RKO (cell line): Measurements from ENCODE around the gene BMPR1A.

Experiments
- DNase-seq: peaks from one replicate; pipeline ENCODE4 v3.0.0-alpha.2; 2016; ENCODE audit warnings: low spot score

Gene BMPR1A

DNA sequence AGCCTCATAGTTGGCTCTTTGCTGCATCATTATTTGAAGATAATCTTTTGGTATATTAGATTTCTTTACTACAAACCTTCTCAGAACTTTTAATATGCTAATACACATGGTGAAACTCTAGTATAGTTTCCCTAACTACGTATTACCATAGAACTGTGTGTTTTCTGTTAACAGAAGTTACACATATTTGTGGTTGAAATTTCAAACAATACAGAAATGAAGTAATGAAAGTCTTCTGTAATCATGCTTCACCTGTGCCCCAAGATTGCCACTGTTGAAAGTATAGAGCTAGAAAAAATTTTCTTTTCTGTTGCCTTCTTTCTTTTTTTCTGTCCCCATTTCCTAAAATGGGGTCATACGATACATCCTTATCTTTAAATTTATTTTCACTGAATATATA lies 9.1 kb downstream of the BMPR1A start:
- DNase-seq = no peak

DNA sequence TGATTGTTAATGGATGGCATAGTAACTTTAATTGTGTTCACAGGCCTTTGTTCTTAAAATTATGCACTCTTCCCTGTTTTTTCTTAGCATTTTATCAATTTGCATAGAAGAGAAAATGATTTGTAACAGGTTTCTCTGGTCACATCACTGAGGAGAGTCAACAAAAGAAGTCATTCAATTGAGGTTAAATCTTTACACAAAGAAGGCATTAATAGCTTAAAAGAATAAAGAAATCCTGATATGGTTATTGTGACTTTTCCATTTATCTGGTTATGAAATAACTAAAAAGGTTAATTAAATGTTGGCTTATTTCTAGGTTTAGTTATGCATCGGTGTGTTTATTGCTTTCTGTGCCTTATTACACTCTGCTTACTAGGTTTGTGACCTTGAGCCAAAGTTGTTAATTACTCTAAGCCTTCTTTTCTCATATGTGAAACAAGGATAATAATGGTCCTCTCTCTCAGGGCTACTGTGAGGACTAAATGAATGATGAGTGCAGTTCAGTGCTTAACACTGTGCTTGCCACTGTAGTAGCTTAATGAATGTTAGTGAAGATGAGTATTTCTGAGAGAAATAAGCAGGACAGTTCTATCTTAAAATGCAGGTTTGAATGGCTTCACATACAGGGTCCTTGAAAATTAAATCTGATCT lies 12.1 kb downstream of the BMPR1A start:
- DNase-seq = no peak

DNA sequence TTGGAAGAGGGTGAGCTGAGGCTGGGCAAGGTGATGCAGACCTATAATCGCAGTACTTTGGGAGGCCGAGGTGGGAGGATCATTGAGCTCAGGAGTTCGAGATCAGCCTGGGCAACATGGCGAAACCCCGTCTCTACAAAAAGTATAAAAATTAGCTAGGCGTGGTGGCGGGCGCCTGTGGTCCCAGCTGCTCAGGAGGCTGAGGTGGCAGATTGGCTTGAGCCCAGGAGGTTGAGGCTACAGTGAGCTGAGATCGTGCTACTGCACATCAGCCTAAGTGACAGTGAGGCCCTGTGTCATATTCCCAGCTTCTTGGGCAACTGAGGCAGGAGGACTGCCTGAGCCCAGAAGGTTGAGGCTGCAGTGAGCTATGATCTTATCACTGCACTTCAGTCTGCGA lies 13.6 kb downstream of the BMPR1A start:
- DNase-seq = no peak

DNA sequence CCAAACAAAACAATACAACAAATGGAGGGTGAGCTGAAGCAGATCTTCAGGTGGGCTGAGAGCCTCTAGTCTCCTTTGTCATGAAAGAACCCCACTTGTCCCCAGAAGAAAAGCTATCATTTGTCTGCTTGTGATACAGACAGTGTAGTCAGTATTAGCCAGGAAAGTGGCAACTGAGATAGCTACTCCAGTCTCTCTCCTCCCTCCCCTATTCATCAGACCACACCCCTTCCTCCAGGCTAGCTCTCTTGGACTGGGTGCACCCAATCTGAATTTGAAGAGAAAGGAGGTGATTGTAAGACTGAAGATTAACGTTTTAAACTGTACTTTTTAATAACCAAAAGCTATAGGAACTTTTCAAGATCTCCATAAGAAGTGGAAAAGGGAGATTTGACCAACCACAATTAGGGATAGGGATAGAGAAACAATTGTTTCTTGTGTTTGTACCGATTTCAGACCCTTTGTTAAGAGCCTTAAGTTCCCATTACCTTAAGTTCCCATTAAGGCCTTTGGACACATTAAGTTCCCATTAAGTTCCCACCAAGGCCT lies 14.1 kb downstream of the BMPR1A start:
- no peak for DNase-seq

- DNase-seq = no peak
These were observed 17.1 kb downstream of the BMPR1A start for GRCh38 chr10:86773498-86773897.

- no peak for DNase-seq
These were observed 18.8 kb downstream of the BMPR1A start for GRCh38 chr10:86775056-86775869.

- no peak for DNase-seq
These were observed 19.4 kb downstream of the BMPR1A start for GRCh38 chr10:86775870-86776180.

- DNase-seq = no peak
These were observed 23.0 kb downstream of the BMPR1A start for GRCh38 chr10:86779220-86780017.

- no peak for DNase-seq
These were observed 26.4 kb downstream of the BMPR1A start for GRCh38 chr10:86782701-86783418.

DNA sequence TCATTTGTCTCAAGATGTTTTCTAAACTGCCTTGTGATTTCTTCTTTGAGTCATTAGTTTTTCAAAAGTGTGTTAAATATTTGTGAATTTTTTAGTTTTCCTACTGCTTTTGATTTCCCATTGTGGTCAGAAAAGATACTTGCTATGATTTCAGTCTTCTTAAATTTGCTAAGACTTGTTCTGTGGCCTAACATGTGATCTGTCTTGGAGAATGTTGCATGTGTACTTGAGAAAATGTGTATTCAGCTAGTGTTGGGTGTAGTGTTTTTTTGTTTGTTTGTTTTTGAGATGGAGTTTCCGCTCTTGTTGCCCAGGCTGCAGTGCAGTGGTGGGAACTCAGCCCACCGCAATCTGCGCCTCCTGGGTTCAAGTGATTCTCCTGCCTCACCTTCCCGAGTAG lies 28.6 kb downstream of the BMPR1A start:
- no peak for DNase-seq

DNA sequence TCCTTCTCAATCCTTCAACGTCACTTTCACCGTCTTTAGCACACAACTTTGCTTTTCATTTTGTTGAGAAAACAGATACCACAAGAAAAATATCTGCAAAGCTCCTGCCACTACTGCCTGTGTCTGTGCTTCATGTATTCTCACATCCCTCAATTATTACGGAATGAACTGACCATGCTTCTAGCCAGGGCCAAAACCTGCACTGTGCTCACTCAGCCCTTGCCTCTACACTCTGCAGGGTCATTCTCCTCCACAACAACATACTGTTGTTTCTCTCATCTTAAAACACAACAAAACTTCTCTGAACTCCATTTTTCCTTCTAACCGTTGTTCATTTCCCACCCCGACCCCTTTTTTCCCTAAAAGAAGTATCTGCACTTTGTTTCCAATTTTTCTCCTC lies 29.5 kb downstream of the BMPR1A start:
- no peak for DNase-seq

DNA sequence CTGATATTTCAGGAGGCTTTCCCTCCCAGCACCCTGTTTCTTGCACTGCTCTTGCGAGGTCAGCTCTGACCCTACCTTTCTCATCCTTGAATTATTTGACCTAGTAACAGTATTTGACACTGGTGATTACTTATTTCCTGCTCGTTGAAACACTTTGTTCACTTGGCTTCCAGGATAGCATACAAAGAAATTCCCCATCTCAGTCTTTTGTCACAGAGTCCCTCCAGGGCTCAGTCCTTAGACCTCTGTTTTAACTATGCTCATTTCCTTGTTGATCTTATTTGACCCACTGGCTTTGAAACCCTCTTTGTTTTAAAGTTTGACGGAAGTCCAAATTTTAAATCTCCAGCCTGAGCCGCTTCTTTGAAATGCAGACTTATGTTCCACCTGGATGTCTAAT lies 29.9 kb downstream of the BMPR1A start:
- DNase-seq = no peak

DNA sequence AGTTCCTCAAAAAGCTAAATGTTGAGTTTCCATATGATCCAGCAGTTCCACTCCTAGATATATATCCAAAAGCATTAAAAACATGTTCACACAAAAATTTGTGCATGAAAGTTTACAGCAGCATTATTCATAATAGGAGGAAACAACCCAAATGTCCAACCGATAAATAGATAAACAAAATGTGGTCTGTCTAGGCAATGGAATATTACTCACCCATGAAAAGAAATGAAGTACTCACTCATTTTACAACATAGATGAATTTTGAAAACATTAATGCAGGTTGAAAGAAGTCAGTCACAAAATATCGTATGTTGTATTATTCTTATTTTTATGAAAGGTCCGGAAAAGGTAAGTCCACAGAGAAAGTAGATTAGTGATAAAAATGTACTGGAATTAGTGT lies 34.0 kb downstream of the BMPR1A start:
- DNase-seq = no peak

GRCh38 chr10:86792461-86793167 lies 36.2 kb downstream of the BMPR1A start:
- DNase-seq = no peak

DNA sequence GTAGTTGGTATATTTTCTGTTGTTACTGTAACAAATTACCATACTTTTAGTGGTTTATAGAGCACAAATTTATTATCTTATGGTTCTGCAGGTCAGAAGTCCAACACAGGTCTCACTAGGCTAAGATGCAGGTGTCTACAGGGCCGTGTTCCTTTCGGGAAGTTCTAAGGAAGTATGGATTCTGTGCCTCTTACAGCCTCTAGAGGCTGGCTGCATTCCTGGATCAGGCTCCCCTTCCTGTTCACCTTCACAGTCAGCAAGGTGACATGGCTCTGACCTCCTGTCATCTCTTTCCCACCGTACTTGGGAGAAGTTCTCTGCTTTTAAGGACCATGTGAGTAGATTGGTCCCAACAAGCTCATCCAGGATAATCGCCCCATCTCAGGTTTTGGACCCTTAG lies 37.3 kb downstream of the BMPR1A start:
- no peak for DNase-seq

DNA sequence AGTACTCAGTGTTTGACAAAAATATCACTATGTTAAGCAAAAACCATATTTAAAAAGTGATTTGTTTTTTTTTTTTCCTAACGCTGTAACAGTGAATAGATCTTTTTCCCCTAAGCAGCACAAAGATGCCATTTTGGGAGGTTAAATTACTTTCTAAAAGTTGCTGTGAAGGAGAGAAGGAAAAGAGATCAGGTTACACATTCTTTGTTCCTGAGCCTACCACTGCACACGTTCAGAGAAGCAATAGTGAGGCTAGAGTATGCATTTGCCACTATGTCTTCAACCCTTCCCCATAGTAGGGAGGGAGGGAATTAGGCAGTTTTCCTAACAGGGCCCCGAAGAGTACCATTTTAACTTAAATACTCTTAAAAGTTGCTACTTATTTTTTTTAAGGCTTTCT lies 38.9 kb downstream of the BMPR1A start:
- peak; percentile 45 for DNase-seq

GRCh38 chr10:86798025-86798424 lies 41.6 kb downstream of the BMPR1A start:
- peak; percentile 10 for DNase-seq

GRCh38 chr10:86798611-86799010 lies 42.2 kb downstream of the BMPR1A start:
- DNase-seq = no peak

GRCh38 chr10:86799188-86799845 lies 42.9 kb downstream of the BMPR1A start:
- no peak for DNase-seq

GRCh38 chr10:86801995-86802394 lies 45.6 kb downstream of the BMPR1A start:
- DNase-seq = no peak
